Osteocyte (in vitro differentiated cells): ENCODE results near the gene ATF7IP. TPM values are rescaled to one million over a fixed set of nuclear protein-coding genes. Genes with fewer than 3 reads are reported as not detected.

Experiments
- DNase-seq: peaks from one replicate; pipeline ENCODE4 v3.0.0; 2021; ENCODE audit warnings: mixed read lengths; ENCODE audit not compliant: unreplicated experiment; ENCODE audit errors: extremely low spot score
- H3K27ac Mint-ChIP-seq: one replicate; pipeline ENCODE4 v1.8.0; 2021; ENCODE audit warnings: mild to moderate bottlenecking, mixed read lengths; ENCODE audit not compliant: unreplicated experiment
- H3K27me3 Mint-ChIP-seq: one replicate; pipeline ENCODE4 v1.8.0; 2021; ENCODE audit warnings: mixed read lengths; ENCODE audit not compliant: unreplicated experiment
- H3K36me3 Mint-ChIP-seq: one replicate; pipeline ENCODE4 v1.8.0; 2021; ENCODE audit warnings: mixed read lengths; ENCODE audit not compliant: unreplicated experiment
- H3K4me1 Mint-ChIP-seq: one replicate; pipeline ENCODE4 v1.8.0; 2021; ENCODE audit warnings: mixed read lengths; ENCODE audit not compliant: unreplicated experiment
- H3K4me3 Mint-ChIP-seq: one replicate; pipeline ENCODE4 v1.8.0; 2021; ENCODE audit warnings: mild to moderate bottlenecking, moderate library complexity, mixed read lengths; ENCODE audit not compliant: unreplicated experiment
- H3K9me3 Mint-ChIP-seq: one replicate; pipeline ENCODE4 v1.8.0; 2021; ENCODE audit warnings: mixed read lengths; ENCODE audit not compliant: unreplicated experiment
- total RNA-seq: library from RNA; stranded (reverse); gene quantifications from 2 replicates; pipeline ENCODE4 v1.2.1, GENCODE V29; 2021
- TF ChIP-seq, protein P1 (sequence below): fragments of 200-600 bp; sonication (generic); IDR thresholded peaks from 2 replicates; pipeline ENCODE4 v1.5.0; 2021; ENCODE audit warnings: antibody characterized with exemption, mild to moderate bottlenecking, moderate library complexity

ATF7IP gene
- total RNA-seq, 1 donor from 2014 or later, result 71.1 TPM

DNA sequence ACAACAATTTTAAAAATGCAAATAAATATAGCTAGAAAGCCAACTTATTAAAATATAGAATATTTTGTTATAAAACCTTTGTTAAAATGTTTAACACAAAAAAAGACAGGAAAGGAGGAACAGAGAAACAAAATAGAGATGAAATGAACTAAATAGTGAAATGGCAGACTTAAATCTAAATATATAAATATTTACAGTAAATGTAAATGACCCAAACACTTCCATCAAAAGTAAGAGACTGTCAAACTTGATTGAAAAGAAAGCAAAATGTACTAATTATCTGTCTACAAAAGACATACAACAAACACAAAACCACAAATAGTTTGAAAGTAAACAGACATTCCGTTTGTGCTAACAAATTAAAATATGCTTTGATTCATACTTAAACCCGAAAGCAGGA is 160.5 kb downstream of the ATF7IP start:
- peaks cover 6% of the 10 kb centered on the region for H3K27me3 Mint-ChIP-seq
- H3K27ac Mint-ChIP-seq, result no peak overlapping the region
- H3K9me3 Mint-ChIP-seq, result peaks cover 38% of the 10 kb centered on the region
- H3K36me3 Mint-ChIP-seq, result peaks cover 2% of the 10 kb centered on the region
- TF ChIP-seq, protein P1, sequence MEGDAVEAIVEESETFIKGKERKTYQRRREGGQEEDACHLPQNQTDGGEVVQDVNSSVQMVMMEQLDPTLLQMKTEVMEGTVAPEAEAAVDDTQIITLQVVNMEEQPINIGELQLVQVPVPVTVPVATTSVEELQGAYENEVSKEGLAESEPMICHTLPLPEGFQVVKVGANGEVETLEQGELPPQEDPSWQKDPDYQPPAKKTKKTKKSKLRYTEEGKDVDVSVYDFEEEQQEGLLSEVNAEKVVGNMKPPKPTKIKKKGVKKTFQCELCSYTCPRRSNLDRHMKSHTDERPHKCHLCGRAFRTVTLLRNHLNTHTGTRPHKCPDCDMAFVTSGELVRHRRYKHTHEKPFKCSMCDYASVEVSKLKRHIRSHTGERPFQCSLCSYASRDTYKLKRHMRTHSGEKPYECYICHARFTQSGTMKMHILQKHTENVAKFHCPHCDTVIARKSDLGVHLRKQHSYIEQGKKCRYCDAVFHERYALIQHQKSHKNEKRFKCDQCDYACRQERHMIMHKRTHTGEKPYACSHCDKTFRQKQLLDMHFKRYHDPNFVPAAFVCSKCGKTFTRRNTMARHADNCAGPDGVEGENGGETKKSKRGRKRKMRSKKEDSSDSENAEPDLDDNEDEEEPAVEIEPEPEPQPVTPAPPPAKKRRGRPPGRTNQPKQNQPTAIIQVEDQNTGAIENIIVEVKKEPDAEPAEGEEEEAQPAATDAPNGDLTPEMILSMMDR, result no peak
- no peaks in the 10 kb centered on the region for H3K4me1 Mint-ChIP-seq
- H3K4me3 Mint-ChIP-seq, result no peak overlapping the region
- DNase-seq, result no peak

DNA sequence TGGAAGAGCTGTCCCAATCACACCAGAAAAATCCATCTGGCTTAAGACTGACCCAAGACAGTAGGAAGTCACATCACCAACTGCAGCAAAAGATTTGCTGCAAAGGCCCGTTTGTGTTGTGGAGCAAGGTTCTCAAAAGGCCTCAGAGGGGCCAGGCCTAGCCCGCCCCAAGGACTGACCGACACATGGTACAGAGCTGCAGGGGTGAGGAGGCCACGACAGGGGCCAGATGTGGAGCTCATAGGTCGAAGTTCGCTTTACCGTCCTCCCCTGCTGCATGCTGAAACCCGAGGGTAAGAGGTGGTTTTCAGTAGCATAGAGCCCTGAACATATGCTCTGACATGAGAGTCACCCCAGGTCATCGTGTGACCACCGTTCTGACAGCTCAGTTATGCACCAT is 166.7 kb downstream of the ATF7IP start:
- H3K4me1 Mint-ChIP-seq, result no peaks in the 10 kb centered on the region
- no peak overlapping the region for H3K27ac Mint-ChIP-seq
- no peaks in the 10 kb centered on the region for H3K36me3 Mint-ChIP-seq
- no peak for DNase-seq
- TF ChIP-seq, protein P1, result no peak
- peaks cover 6% of the 10 kb centered on the region for H3K27me3 Mint-ChIP-seq
- no peaks in the 10 kb centered on the region for H3K9me3 Mint-ChIP-seq
- H3K4me3 Mint-ChIP-seq, result no peak overlapping the region

DNA sequence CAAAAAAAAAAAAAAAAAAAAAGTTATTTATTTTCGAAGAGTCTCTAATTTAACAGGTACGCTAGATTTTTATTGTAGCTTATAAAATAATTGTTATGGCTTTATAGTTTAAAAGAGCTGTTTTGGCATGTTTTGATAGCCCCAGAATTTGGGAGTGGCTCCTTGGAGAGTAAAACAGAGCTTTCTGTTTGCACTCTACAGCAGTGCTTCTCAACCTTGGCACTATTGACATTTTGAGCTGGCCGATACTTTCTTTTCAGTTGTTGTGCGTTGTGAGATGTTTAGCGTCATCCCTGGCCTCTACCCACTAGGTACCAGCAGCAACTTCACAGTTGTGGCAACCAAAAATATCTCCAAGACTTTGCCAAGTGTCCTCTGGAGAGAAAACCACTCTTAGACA is 171.6 kb downstream of the ATF7IP start:
- no peak for DNase-seq
- Mint-ChIP-seq H3K9me3 (no peaks in the 10 kb centered on the region), H3K27me3 (peaks cover 10% of the 10 kb centered on the region), H3K4me1 (no peaks in the 10 kb centered on the region), H3K27ac (no peak overlapping the region), H3K4me3 (no peak overlapping the region), H3K36me3 (no peaks in the 10 kb centered on the region)
- TF ChIP-seq, protein P1, result no peak

DNA sequence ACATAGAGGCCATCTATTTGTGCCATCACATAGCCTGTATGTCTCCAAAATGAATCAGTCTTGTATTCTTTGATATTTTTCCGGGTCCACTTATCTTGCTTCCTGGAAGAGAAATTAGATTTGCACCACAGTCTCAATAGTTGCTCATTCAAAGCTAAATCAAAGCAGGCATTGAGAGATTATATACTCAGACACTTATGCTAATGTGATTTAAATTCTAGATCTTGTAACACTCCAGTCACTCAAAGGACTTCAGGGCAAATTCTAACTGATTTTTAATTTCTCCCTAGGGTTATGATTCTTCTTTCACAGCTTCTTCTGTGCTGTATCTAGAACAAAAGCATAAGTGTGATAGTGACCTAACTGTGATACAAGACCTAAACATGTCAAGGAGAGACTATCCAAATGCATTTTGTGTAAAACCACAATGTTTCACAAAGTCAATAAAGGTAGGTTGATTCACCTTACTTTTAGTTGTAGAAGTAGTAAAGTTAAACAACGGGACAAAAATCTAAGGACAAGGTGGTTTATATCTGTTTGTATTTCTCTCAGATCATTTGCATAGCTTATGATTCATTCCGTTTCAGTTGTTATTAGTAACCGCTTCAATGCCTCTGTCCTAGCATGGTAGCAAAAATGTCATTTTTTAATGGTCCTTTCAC is 175.4 kb downstream of the ATF7IP start:
- Mint-ChIP-seq H3K27ac (no peak overlapping the region), H3K4me1 (no peaks in the 10 kb centered on the region), H3K27me3 (peaks cover 10% of the 10 kb centered on the region), H3K36me3 (no peaks in the 10 kb centered on the region), H3K4me3 (no peak overlapping the region), H3K9me3 (no peaks in the 10 kb centered on the region)
- TF ChIP-seq, protein P1, result no peak
- DNase-seq, result no peak

DNA sequence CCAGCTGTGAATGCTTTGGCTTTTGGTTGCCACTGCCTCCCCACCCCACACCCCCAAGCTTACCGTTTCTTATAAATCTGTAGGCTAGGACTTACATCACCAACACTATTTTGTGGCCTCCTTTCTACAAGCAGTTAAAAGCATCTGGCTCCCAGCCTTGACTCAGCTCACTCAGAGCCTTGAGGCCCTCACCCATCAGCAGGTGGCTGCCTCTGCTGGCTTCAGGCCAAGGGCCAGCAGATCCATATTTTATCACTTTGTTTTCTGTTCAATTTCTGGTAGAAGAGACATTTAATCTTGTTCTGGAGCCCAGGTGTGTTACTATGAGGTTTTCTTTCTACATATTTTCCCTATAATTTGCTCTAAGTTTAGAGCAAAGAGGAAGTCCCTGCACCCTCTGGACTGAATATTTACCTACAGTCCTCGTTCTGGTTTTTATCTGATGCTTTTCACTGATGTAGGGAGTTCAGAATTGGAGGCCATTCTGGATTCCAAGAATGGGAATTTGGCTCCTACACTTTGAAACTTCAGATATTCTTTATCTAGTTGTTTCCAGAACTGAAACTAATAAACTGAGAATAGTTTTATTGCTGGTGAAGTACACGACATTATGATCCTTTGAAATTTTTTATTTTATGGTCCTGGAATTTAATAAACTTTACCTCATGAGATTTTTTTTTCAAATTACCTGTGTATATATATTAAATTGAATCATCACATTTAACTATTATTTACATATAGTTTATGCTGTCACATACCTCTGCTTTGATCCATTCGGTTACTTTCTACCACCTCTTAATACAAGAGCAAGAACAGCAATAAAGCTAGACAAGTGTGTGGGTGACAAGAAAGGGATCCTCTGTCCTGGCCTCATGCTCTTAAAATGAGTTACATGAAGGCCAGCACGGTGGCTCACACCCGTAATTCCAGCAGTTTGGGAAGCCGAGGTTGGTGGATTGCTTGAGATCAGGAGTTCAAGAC is 180.0 kb downstream of the ATF7IP start:
- no peak overlapping the region for H3K27ac Mint-ChIP-seq
- TF ChIP-seq, protein P1, result no peak
- H3K4me1 Mint-ChIP-seq, result no peaks in the 10 kb centered on the region
- H3K36me3 Mint-ChIP-seq, result no peaks in the 10 kb centered on the region
- H3K4me3 Mint-ChIP-seq, result no peak overlapping the region
- DNase-seq, result no peak
- no peaks in the 10 kb centered on the region for H3K9me3 Mint-ChIP-seq
- H3K27me3 Mint-ChIP-seq, result peaks cover 12% of the 10 kb centered on the region
